Measurements from ENCODE around the gene PGBD2. TPM values are rescaled to one million over a fixed set of nuclear protein-coding genes. Genes with fewer than 3 reads are reported as not detected.
"Not testable (repeated sequence)": the region's sequence is repeated elsewhere in the genome, so short reads cannot be mapped to it uniquely, and the experiment has no call there.

PGBD2 gene
- total and polyA plus RNA-seq, 2 of the 8 experiments (the other 6 are each of a cell fraction or from before 2014, with no cell fraction given): 4.5 to 7.7 TPM

GRCh38 chr1:248927283-248927682 lies 21.2 kb downstream of the PGBD2 start:
- H3K23ac ChIP-seq (ENCODE audit: insufficient read length); H3K14ac ChIP-seq (ENCODE audit: insufficient read length); H3K36me3 ChIP-seq (ENCODE audit: control insufficient read depth in 2 of 4, insufficient read depth in 4 of 4, low read length in 3 of 4); H3K23me2 ChIP-seq (ENCODE audit: low read depth, low read length); H3K27ac ChIP-seq (ENCODE audit: low read depth, low read length); H2BK120ac ChIP-seq (replicated peaks; ENCODE audit: low read depth, low read length); H3K9me3 ChIP-seq (ENCODE audit: insufficient read depth in 2 of 2, low read depth in 1 of 2, low read length in 1 of 2); H2BK12ac ChIP-seq (ENCODE audit: low read depth, low read length); H2AK5ac ChIP-seq (ENCODE audit: low read depth, low read length); H3K4me1 ChIP-seq (replicated peaks in 1 of 4; ENCODE audit: control insufficient read depth in 3 of 4, insufficient read depth in 4 of 4, low read length in 3 of 4); H4K5ac ChIP-seq (ENCODE audit: insufficient read length, low read depth, low read length); H4K20me1 ChIP-seq (replicated peaks in 1 of 2; ENCODE audit: control insufficient read depth in 1 of 2, insufficient read depth in 2 of 2, low read length in 2 of 2); POLR2A ChIA-PET (ENCODE audit: partially characterized antibody); H3K9ac ChIP-seq (replicated peaks in 1 of 4; ENCODE audit: extremely low read depth in 1 of 4, low read depth in 3 of 4, low read length in 3 of 4); H3K18ac ChIP-seq (ENCODE audit: extremely low read depth, low read length); H3K79me2 ChIP-seq (ENCODE audit: control insufficient read depth in 1 of 2, insufficient read depth in 2 of 2, low read length in 2 of 2); H4K8ac ChIP-seq (ENCODE audit: extremely low read depth, insufficient read depth, low read length); H3K4me2 ChIP-seq (ENCODE audit: insufficient read depth in 1 of 2, low read depth in 2 of 2, low read length in 2 of 2); H3K27me3 ChIP-seq (replicated peaks in 1 of 4; ENCODE audit: control insufficient read depth in 3 of 4, extremely low read depth in 1 of 4, insufficient read depth in 3 of 4, low read length in 3 of 4); FAIRE-seq; H3K79me1 ChIP-seq (ENCODE audit: low read depth, low read length); H3K4me3 ChIP-seq (ENCODE audit: extremely low read depth in 1 of 4, insufficient read depth in 2 of 4, low read depth in 3 of 4, low read length in 4 of 4); H3K56ac ChIP-seq (replicated peaks; ENCODE audit: insufficient read length, low read depth, low read length); DNase-seq (ENCODE audit: low read depth in 1 of 2, low spot score in 2 of 2); H2BK15ac ChIP-seq (ENCODE audit: low read length); H4K91ac ChIP-seq (replicated peaks; ENCODE audit: insufficient read length, low read length); H2BK5ac ChIP-seq (ENCODE audit: low read depth, low read length); H3K4ac ChIP-seq (replicated peaks; ENCODE audit: insufficient read length, low read depth, low read length); H2AFZ ChIP-seq (ENCODE audit: low read length); H2BK20ac ChIP-seq (ENCODE audit: low read length): not testable (repeated sequence)
- CTCF ChIA-PET (ENCODE audit: partially characterized antibody): interaction anchor here (0.6 to 3.3 kb wide), 3 partner anchors 17 to 86 kb away, joined by 3 to 21 read pairs (median 3); no protein-coding TSS in a partner anchor
- WGBS, 2 experiments (ENCODE audit: extremely low coverage in 1 of 2, insufficient coverage in 1 of 2, insufficient read length in 1 of 2, insufficient replicate concordance in 2 of 2, low coverage in 1 of 2, low lambda C conversion rate in 2 of 2, missing lambda C conversion rate in 1 of 2): 85% methylated on average over 3 of the region's 3 CpGs; no CpG with 5 or more reads in 1 of the 2 experiments

- H3K9me3 ChIP-seq (ENCODE audit: insufficient read depth in 2 of 2, low read depth in 1 of 2, low read length in 1 of 2); FAIRE-seq; H2AFZ ChIP-seq (ENCODE audit: low read length); H3K14ac ChIP-seq (ENCODE audit: insufficient read length); H3K23me2 ChIP-seq (ENCODE audit: low read depth, low read length); H2BK12ac ChIP-seq (ENCODE audit: low read depth, low read length); H3K18ac ChIP-seq (ENCODE audit: extremely low read depth, low read length); H2BK20ac ChIP-seq (ENCODE audit: low read length); H4K20me1 ChIP-seq (replicated peaks in 1 of 2; ENCODE audit: control insufficient read depth in 1 of 2, insufficient read depth in 2 of 2, low read length in 2 of 2); H3K9ac ChIP-seq (replicated peaks in 1 of 4; ENCODE audit: extremely low read depth in 1 of 4, low read depth in 3 of 4, low read length in 3 of 4); H3K79me1 ChIP-seq (ENCODE audit: low read depth, low read length); H2BK5ac ChIP-seq (ENCODE audit: low read depth, low read length); H4K8ac ChIP-seq (ENCODE audit: extremely low read depth, insufficient read depth, low read length); H2BK120ac ChIP-seq (replicated peaks; ENCODE audit: low read depth, low read length); H3K4me3 ChIP-seq (ENCODE audit: extremely low read depth in 1 of 4, insufficient read depth in 2 of 4, low read depth in 3 of 4, low read length in 4 of 4); H3K27me3 ChIP-seq (replicated peaks in 1 of 4; ENCODE audit: control insufficient read depth in 3 of 4, extremely low read depth in 1 of 4, insufficient read depth in 3 of 4, low read length in 3 of 4); H2AK5ac ChIP-seq (ENCODE audit: low read depth, low read length); H3K23ac ChIP-seq (ENCODE audit: insufficient read length); H3K4me2 ChIP-seq (ENCODE audit: insufficient read depth in 1 of 2, low read depth in 2 of 2, low read length in 2 of 2); H2BK15ac ChIP-seq (ENCODE audit: low read length); H3K27ac ChIP-seq (ENCODE audit: low read depth, low read length); DNase-seq (ENCODE audit: low read depth in 1 of 2, low spot score in 2 of 2); H3K56ac ChIP-seq (replicated peaks; ENCODE audit: insufficient read length, low read depth, low read length); POLR2A ChIA-PET (ENCODE audit: partially characterized antibody); H3K79me2 ChIP-seq (ENCODE audit: control insufficient read depth in 1 of 2, insufficient read depth in 2 of 2, low read length in 2 of 2); H3K36me3 ChIP-seq (ENCODE audit: control insufficient read depth in 2 of 4, insufficient read depth in 4 of 4, low read length in 3 of 4); H3K4me1 ChIP-seq (replicated peaks in 1 of 4; ENCODE audit: control insufficient read depth in 3 of 4, insufficient read depth in 4 of 4, low read length in 3 of 4); H3K4ac ChIP-seq (replicated peaks; ENCODE audit: insufficient read length, low read depth, low read length); H4K91ac ChIP-seq (replicated peaks; ENCODE audit: insufficient read length, low read length); H4K5ac ChIP-seq (ENCODE audit: insufficient read length, low read depth, low read length): not testable (repeated sequence)
- CTCF ChIA-PET (ENCODE audit: partially characterized antibody): interaction anchor here (0.6 to 3.3 kb wide), 2 partner anchors 54 to 86 kb away, joined by 3 to 21 read pairs; no protein-coding TSS in a partner anchor
These were observed 22.1 kb downstream of the PGBD2 start for GRCh38 chr1:248928122-248928521.
